Testis (tissue), 2 donors: Measurements from ENCODE around the gene FBF1.

Source experiments
- CTCF ChIP-seq, 3 experiments: fragments of 450-650 bp in 2 of 3; fragments of 200-600 bp in 1 of 3; sonication (generic) in 1 of 3; IDR thresholded peaks; one replicate each; pipeline ENCODE4 v1.5.1; 2016 to 2019; ENCODE audit warnings: antibody characterized with exemption in 3 of 3, mild to moderate bottlenecking in 2 of 3, moderate library complexity in 1 of 3
- POLR2A ChIP-seq: fragments of 450-650 bp; IDR thresholded peaks from one replicate; pipeline ENCODE4 v1.6.1; 2017; ENCODE audit warnings: antibody characterized with exemption, mild to moderate bottlenecking, moderate library complexity

- TF ChIP-seq POLR2A: no peak
- TF ChIP-seq CTCF (IDR thresholded peaks at IDR 0.05): no peak
Observed at GRCh38 chr17:75922963-75923874, 17.6 kb downstream of the FBF1 start.
